IMR-90 (cell line): Measurements from ENCODE around the gene PTGES3. TPM values are rescaled to one million over a fixed set of nuclear protein-coding genes. Genes with fewer than 3 reads are reported as not detected.

ENCODE experiments used
- ATAC-seq: fragments of 200-7000 bp; cut with Tn5 transposase; 2 replicates; pipeline ENCODE4 v1.9.1; 2020; ENCODE audit warnings: low read depth, mild to moderate bottlenecking, moderate library complexity
- BruUV-seq: library from RNA; stranded (reverse); fragments of 400-500 nt; replicated peaks from 2 replicates; lab custom pipeline; 2021; lab: Mats Ljungman, UMichigan
- CTCF ChIA-PET: fragments of 300-600 bp; formaldehyde crosslinking; extraction: SDS; loops from one replicate; lab custom pipeline; 2021; ENCODE audit warnings: antibody characterized with exemption; lab: Yijun Ruan, JAX
- POLR2A ChIA-PET: fragments of 300-600 bp; sonication (Branson Sonifier 250); formaldehyde crosslinking; loops from one replicate; lab custom pipeline; 2022; ENCODE audit warnings: antibody characterized with exemption; ENCODE audit not compliant: unreplicated experiment; lab: Charles Lee
- DNase-seq: peaks from one replicate; pipeline ENCODE4 v3.0.0; 2013
- H2AFZ ChIP-seq: replicated peaks from 2 replicates; pipeline ENCODE3; 2013; ENCODE audit warnings: low read length, mild to moderate bottlenecking; ENCODE audit not compliant: poor library complexity
- H2AK5ac ChIP-seq: 2 replicates; pipeline ENCODE4 v1.6.1; 2013; ENCODE audit warnings: low read depth, low read length, inconsistent platforms
- H2AK9ac ChIP-seq: replicated peaks from 2 replicates; pipeline ENCODE3; 2013; ENCODE audit warnings: mild to moderate bottlenecking, low read depth, low read length, moderate library complexity; ENCODE audit not compliant: poor library complexity
- H2BK120ac ChIP-seq: 2 replicates; pipeline ENCODE4 v1.6.1; 2013; ENCODE audit warnings: low read depth, low read length, inconsistent platforms
- H2BK15ac ChIP-seq: 3 replicates; pipeline ENCODE4 v1.6.1; 2013; ENCODE audit warnings: low read depth, low read length, inconsistent platforms
- H2BK20ac ChIP-seq: 2 replicates; pipeline ENCODE4 v1.6.1; 2013; ENCODE audit warnings: low read depth, mild to moderate bottlenecking, inconsistent platforms, low read length, moderate library complexity
- H2BK5ac ChIP-seq: 2 replicates; pipeline ENCODE4 v1.6.1; 2013; ENCODE audit warnings: mild to moderate bottlenecking, low read depth, low read length, inconsistent platforms; ENCODE audit not compliant: poor library complexity, severe bottlenecking
- H3K14ac ChIP-seq: replicated peaks from 2 replicates; pipeline ENCODE4 v1.6.1; 2013; ENCODE audit warnings: low read depth, low read length, inconsistent platforms
- H3K18ac ChIP-seq: 2 replicates; pipeline ENCODE4 v1.6.1; 2013; ENCODE audit warnings: low read depth, low read length, control low read depth
- H3K23ac ChIP-seq: 2 replicates; pipeline ENCODE4 v1.6.1; 2013; ENCODE audit warnings: low read depth, low read length, inconsistent platforms
- H3K27ac ChIP-seq: 2 replicates; pipeline ENCODE4 v1.5.1; 2013; ENCODE audit warnings: mild to moderate bottlenecking, control low read depth, low read length; ENCODE audit not compliant: insufficient read depth
- H3K27me3 ChIP-seq: 2 replicates; pipeline ENCODE4 v1.6.1; 2013; ENCODE audit warnings: low read length; ENCODE audit not compliant: control insufficient read depth, insufficient read depth
- H3K36me3 ChIP-seq: 2 replicates; pipeline ENCODE4 v1.6.1; 2013; ENCODE audit warnings: low read length, mixed read lengths; ENCODE audit not compliant: control insufficient read depth, insufficient read depth
- H3K4ac ChIP-seq: 2 replicates; pipeline ENCODE4 v1.6.1; 2013; ENCODE audit warnings: low read depth, low read length, inconsistent platforms
- H3K4me1 ChIP-seq: 2 replicates; pipeline ENCODE4 v1.6.1; 2013; ENCODE audit warnings: low read length, mixed read lengths; ENCODE audit not compliant: control insufficient read depth, insufficient read depth
- H3K4me2 ChIP-seq: 2 replicates; pipeline ENCODE4 v1.6.1; 2013; ENCODE audit warnings: low read depth, mild to moderate bottlenecking, control low read depth, low read length, moderate library complexity
- H3K4me3 ChIP-seq: 2 replicates; pipeline ENCODE4 v1.5.1; 2013; ENCODE audit warnings: low read depth, mild to moderate bottlenecking, control low read depth, low read length, moderate library complexity; ENCODE audit not compliant: insufficient read depth
- H3K56ac ChIP-seq: 2 replicates; pipeline ENCODE4 v1.6.1; 2013; ENCODE audit warnings: low read length, inconsistent platforms; ENCODE audit not compliant: insufficient read depth; ENCODE audit errors: extremely low read depth
- H3K79me1 ChIP-seq, 2 experiments: 2 replicates each; pipeline ENCODE4 v1.6.1; 2013; ENCODE audit warnings: low read length in 2 of 2, inconsistent platforms in 1 of 2, low read depth in 1 of 2
- H3K9ac ChIP-seq: 2 replicates; pipeline ENCODE4 v1.6.1; 2013; ENCODE audit warnings: low read depth, low read length, control low read depth
- H3K9me1 ChIP-seq: 2 replicates; pipeline ENCODE4 v1.6.1; 2013; ENCODE audit warnings: low read length, inconsistent platforms; ENCODE audit not compliant: insufficient read depth
- H3K9me3 ChIP-seq: 2 replicates; pipeline ENCODE4 v1.6.1; 2013; ENCODE audit warnings: low read length; ENCODE audit not compliant: control insufficient read depth, insufficient read depth
- H4K20me1 ChIP-seq: 2 replicates; pipeline ENCODE4 v1.6.1; 2013; ENCODE audit warnings: low read length, inconsistent platforms; ENCODE audit not compliant: insufficient read depth
- H4K5ac ChIP-seq: 2 replicates; pipeline ENCODE4 v1.6.1; 2013; ENCODE audit warnings: mild to moderate bottlenecking, low read depth, low read length, control low read depth
- H4K8ac ChIP-seq, 2 experiments: 2 replicates each; pipeline ENCODE4 v1.6.1; 2013; ENCODE audit warnings: low read depth in 2 of 2, low read length in 2 of 2, control low read depth in 1 of 2, inconsistent platforms in 1 of 2
- H4K91ac ChIP-seq: 2 replicates; pipeline ENCODE4 v1.6.1; 2013; ENCODE audit warnings: low read depth, low read length, inconsistent platforms; ENCODE audit not compliant: insufficient read depth
- MAFK ChIP-seq: IDR thresholded peaks from 2 replicates; pipeline ENCODE4 v1.6.1; 2012; ENCODE audit warnings: low read depth, low read length, improper control_type of control experiment
- MXI1 ChIP-seq: IDR thresholded peaks from 2 replicates; pipeline ENCODE4 v1.6.1; 2012; ENCODE audit warnings: low read depth, mild to moderate bottlenecking, low read length, moderate library complexity, borderline replicate concordance
- RFX5 ChIP-seq: IDR thresholded peaks from 2 replicates; pipeline ENCODE4 v1.8.0; 2012; ENCODE audit warnings: low read depth, mild to moderate bottlenecking, low read length, moderate library complexity
- dilution Hi-C: fragments of 300-500 bp; cut with HindIII; formaldehyde crosslinking; loops from one replicate; pipeline ENCODE4 v1.14.3; 2018; ENCODE audit warnings: low sequenced_read_pairs; ENCODE audit not compliant: unreplicated experiment
- in situ Hi-C: fragments of 300-500 bp; cut with MboI; formaldehyde crosslinking; loops from 3 replicates; pipeline ENCODE4 v1.14.3; 2019; ENCODE audit warnings: low sequenced_read_pairs, inconsistent platforms, mixed read lengths
- intact Hi-C: fragments of 100-400 bp; cut with micrococcal nuclease; formaldehyde crosslinking; loops from 2 replicates; pipeline ENCODE4 v1.10.0; 2022
- polyA plus RNA-seq, 3 experiments: library from polyadenylated mRNA; depleted of rRNA; stranded (reverse); fragments of >200 nt; gene quantifications; 2 replicates each; pipeline ENCODE4 v1.2.3, GENCODE V29; 2012; ENCODE audit warnings: low replicate concordance in 1 of 3
- total RNA-seq: library from RNA; depleted of rRNA; stranded (reverse); fragments of >200 nt; gene quantifications from 2 replicates; pipeline ENCODE4 v1.2.3, GENCODE V29; 2012
- TF ChIP-seq, protein P1 (sequence below): conservative IDR thresholded peaks from 2 replicates; pipeline ENCODE4 v1.5.1; 2012; ENCODE audit warnings: mild to moderate bottlenecking, low read depth, low read length, improper control_type of control experiment

The PTGES3 gene
- total and polyA plus RNA-seq, 2 of the 4 experiments (the other 2 are of a cell fraction), result 42.7 to 73.2 TPM

DNA sequence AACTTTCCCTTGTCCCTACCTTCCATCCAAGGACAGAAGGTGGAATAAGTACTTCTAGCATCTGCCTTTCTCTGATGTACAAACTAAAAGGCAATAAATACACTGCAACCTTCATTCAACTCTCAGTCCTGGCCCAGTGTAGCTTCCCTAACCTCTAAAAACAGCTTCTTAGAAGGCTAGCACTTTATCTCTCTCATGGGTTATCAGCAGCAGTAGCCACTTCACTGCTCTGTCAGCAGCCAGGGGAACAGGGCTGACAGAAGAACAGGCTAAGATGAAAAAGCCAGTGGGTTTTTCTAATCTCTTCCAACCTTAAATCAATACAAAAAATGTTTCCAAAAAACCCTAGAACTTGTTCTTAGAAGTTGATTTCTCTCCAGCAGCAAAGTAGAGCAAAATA lies 71.2 kb downstream of the PTGES3 start:
- Histone ChIP-seq H3K4me3 (no peak overlapping the region), H2AK9ac (no peak overlapping the region), H3K4me2 (no peak overlapping the region), H3K27ac (no peak overlapping the region), H2BK5ac (no peak overlapping the region), H3K4ac (no peak overlapping the region), H4K8ac (no peak overlapping the region), H3K9ac (no peak overlapping the region), H3K56ac (no peak overlapping the region), H3K23ac (no peak overlapping the region), H2BK15ac (no peak overlapping the region), H3K79me1 (peaks cover 47 to 67% of the 10 kb centered on the region in 2 experiments), H4K5ac (no peak overlapping the region), H3K4me1 (no peaks in the 10 kb centered on the region), H2BK20ac (no peak overlapping the region), H3K36me3 (peaks cover 68% of the 10 kb centered on the region), H2AK5ac (no peak overlapping the region), H3K27me3 (no peaks in the 10 kb centered on the region), H2AFZ (no peak overlapping the region), H3K9me1 (0 out of 2 replicates have a peak, but pooled peaks cover 3% of the 10 kb centered on the region), H4K20me1 (peaks cover 51% of the 10 kb centered on the region), H2BK120ac (no peak overlapping the region), H3K14ac (no peak overlapping the region), H3K18ac (no peak overlapping the region), H4K91ac (no peak overlapping the region), H3K9me3 (no peaks in the 10 kb centered on the region)
- CTCF ChIA-PET, result no interaction called here
- POLR2A ChIA-PET, result interaction anchor here (0.5 kb wide), 1 partner anchor 104 kb away, joined by 3 read pairs; no protein-coding TSS in a partner anchor
- intact Hi-C loops (no loop called here), in situ Hi-C loops (no loop called here), dilution Hi-C loops (no loop called here)
- TF ChIP-seq MAFK, result no peak
- TF ChIP-seq, protein P1, sequence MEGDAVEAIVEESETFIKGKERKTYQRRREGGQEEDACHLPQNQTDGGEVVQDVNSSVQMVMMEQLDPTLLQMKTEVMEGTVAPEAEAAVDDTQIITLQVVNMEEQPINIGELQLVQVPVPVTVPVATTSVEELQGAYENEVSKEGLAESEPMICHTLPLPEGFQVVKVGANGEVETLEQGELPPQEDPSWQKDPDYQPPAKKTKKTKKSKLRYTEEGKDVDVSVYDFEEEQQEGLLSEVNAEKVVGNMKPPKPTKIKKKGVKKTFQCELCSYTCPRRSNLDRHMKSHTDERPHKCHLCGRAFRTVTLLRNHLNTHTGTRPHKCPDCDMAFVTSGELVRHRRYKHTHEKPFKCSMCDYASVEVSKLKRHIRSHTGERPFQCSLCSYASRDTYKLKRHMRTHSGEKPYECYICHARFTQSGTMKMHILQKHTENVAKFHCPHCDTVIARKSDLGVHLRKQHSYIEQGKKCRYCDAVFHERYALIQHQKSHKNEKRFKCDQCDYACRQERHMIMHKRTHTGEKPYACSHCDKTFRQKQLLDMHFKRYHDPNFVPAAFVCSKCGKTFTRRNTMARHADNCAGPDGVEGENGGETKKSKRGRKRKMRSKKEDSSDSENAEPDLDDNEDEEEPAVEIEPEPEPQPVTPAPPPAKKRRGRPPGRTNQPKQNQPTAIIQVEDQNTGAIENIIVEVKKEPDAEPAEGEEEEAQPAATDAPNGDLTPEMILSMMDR, result no peak
- TF ChIP-seq RFX5, result no peak
- TF ChIP-seq MXI1, result no peak
- DNase-seq, result no peak
- BruUV-seq, result no TSS peak
- ATAC-seq, result no peak
